ENCODE data around the gene SOX5. TPM values are rescaled to one million over a fixed set of nuclear protein-coding genes. Genes with fewer than 3 reads are reported as not detected.

SOX5 gene
- polyA plus RNA-seq, 1 experiment = 0.13 TPM

DNA sequence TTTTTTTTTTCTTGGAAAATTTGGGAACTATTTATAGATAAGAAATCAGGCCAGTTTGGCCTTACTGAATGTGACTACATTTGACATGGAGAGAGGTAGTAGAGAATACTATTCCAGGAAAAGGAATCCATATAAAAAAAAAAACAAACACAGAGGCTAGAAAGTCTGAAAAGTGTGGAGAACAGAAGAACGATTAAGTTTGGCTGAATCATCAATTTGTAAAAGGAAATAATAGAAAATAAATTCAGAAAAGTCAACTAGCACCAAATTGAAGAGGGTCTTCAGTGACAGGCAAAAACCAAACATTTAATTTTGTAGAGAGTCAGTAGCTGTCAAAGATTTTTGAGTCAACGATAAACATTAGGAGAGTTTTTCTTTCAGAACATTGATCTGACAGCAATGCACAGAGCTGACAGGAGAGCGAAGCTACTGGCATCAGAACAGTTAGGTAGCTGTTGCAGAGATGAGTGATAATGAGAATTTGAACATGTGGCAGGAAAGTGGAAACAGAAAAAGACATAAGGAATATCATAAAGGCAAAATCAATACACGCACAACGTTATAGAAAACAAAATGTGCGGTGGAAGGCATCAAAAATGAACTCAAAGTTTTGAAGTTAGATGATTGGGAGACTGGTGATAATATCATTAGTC, 241.2 kb downstream of the SOX5 start:
- CTCF ChIA-PET = no interaction called here
- Histone ChIP-seq H3K4me3 (ENCODE audit: low read depth, low read length) (no peak overlapping the region), H3K36me3 (ENCODE audit: control insufficient read depth, insufficient read depth, low read length) (no peaks in the 10 kb centered on the region), H3K27me3 (ENCODE audit: control insufficient read depth, insufficient read depth, low read length) (no peaks in the 10 kb centered on the region)
- TF ChIP-seq, protein P1, sequence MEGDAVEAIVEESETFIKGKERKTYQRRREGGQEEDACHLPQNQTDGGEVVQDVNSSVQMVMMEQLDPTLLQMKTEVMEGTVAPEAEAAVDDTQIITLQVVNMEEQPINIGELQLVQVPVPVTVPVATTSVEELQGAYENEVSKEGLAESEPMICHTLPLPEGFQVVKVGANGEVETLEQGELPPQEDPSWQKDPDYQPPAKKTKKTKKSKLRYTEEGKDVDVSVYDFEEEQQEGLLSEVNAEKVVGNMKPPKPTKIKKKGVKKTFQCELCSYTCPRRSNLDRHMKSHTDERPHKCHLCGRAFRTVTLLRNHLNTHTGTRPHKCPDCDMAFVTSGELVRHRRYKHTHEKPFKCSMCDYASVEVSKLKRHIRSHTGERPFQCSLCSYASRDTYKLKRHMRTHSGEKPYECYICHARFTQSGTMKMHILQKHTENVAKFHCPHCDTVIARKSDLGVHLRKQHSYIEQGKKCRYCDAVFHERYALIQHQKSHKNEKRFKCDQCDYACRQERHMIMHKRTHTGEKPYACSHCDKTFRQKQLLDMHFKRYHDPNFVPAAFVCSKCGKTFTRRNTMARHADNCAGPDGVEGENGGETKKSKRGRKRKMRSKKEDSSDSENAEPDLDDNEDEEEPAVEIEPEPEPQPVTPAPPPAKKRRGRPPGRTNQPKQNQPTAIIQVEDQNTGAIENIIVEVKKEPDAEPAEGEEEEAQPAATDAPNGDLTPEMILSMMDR (IDR thresholded peaks at IDR 0.05; ENCODE audit: insufficient read depth, low read depth, low read length) = no peak
- DNase-seq (ENCODE audit: low read depth) = no peak
- POLR2A ChIA-PET = no interaction called here

DNA sequence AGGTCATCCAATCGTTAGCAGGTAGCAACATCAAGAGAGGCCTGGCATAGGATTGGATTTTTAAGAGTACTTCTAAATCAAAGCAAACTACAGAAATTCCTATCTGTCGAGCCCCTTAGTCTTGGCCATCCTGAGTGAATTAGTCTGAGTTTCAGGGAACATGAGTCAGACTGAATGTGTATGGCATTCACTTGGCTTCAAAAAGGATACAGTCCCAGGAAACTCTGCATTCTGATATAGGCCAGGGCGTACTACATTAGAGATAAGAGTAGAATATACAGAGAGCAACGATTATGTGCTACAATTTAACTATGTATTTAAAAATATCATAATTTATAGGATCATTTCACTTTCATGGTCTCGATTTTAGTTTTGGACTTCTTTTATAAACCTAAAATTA, 242.2 kb downstream of the SOX5 start:
- no peak for DNase-seq (ENCODE audit: low read depth)
- Histone ChIP-seq H3K4me3 (ENCODE audit: low read depth, low read length) (no peak overlapping the region), H3K27me3 (ENCODE audit: control insufficient read depth, insufficient read depth, low read length) (no peaks in the 10 kb centered on the region), H3K36me3 (ENCODE audit: control insufficient read depth, insufficient read depth, low read length) (no peaks in the 10 kb centered on the region)
- TF ChIP-seq, protein P1 (IDR thresholded peaks at IDR 0.05; ENCODE audit: insufficient read depth, low read depth, low read length) = no peak
- ChIA-PET POLR2A (no interaction called here), CTCF (no interaction called here)

DNA sequence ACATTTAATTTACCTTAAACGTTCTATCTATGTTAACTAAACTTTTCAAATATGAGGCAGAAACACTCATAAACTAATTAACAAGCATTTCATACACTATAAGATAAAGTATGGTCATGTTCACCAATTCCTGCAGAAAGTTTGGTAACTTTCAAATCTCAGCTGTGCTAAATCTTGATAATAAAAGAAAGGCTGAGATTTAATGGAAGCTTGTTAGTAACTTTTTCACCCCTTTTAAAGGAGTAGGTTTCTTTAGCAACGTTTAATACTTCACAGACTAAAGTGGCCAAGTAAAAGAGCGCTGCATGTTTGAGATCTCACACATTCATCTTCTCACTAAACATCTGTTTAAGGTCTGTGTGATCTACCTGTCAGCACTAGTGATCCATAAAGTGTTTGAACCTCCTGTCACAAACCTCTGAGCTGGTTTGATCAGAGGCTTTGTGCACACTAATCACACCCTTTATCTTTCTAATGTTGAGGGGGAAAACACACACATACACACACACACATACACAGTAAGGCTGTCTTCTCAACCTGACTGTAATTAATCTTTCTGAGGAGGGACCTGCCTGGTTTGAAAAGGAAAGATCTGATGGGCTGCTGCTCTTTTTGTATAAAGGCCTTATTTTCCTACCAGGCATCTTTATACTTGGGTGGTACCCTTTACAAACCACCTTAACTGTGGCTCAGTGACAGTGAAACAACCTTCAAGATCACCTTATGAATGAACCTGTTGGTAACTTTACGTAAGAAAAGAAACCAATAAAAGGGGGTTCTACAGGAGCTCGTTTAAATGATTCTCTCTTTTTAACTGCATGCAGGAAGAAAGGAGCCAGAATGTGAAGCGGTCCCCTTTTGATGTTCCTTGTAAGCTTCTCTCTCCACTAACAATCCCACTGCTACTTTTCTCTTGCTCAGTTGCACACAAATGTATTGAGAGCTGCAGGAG, 244.2 kb downstream of the SOX5 start:
- Histone ChIP-seq H3K36me3 (ENCODE audit: control insufficient read depth, insufficient read depth, low read length) (no peaks in the 10 kb centered on the region), H3K27me3 (ENCODE audit: control insufficient read depth, insufficient read depth, low read length) (no peaks in the 10 kb centered on the region), H3K4me3 (ENCODE audit: low read depth, low read length) (no peak overlapping the region)
- TF ChIP-seq, protein P1 (IDR thresholded peaks at IDR 0.05; ENCODE audit: insufficient read depth, low read depth, low read length) = no peak
- ChIA-PET CTCF (no interaction called here), POLR2A (no interaction called here)
- no peak for DNase-seq (ENCODE audit: low read depth)

DNA sequence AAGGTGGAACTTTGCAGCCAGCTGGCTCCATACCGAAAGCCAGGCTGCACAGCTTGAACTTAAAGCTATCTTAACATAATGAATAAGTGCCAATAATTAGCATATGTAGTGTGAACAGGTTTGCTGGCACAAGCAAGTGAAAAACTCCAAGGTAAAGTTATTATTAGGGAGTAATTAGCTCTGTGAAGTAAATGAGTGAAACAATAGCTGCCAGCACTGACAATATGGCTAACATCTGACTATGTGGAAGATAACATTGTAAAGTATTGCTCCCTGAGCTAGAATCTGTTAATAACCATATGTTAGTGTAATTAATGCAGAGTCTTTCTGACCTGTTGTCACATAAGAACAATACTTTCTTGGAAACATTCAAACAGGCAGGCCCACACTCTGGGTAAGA, 246.4 kb downstream of the SOX5 start:
- no peaks in the 10 kb centered on the region for H3K27me3 ChIP-seq (ENCODE audit: control insufficient read depth, insufficient read depth, low read length)
- H3K36me3 ChIP-seq (ENCODE audit: control insufficient read depth, insufficient read depth, low read length) = no peaks in the 10 kb centered on the region
- H3K4me3 ChIP-seq (ENCODE audit: low read depth, low read length) = no peak overlapping the region
- POLR2A ChIA-PET = no interaction called here
- TF ChIP-seq, protein P1 (IDR thresholded peaks at IDR 0.05; ENCODE audit: insufficient read depth, low read depth, low read length) = no peak
- CTCF ChIA-PET = interaction anchor here (0.5 kb wide), 1 partner anchor 582 kb away, joined by 3 read pairs; no protein-coding TSS in a partner anchor
- no peak for DNase-seq (ENCODE audit: low read depth)

DNA sequence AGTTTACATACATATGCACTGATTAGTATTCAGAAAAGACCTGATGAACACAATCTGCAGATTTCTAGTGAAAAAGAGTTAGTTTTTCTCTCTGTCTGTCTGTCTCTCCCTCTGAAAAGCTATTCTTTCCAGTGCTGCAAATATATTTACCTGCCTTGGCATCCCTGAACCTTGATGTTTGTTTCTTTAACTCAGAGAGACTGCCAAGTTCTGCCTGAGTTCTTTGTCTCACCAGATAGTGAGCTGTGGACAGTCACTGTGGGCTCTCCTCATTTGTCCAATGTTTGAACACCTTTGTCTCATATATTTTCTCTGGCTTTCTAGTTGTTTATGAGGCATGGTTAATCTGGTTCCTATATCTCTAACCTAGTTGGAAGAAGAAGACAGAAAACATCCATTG, 250.4 kb downstream of the SOX5 start:
- H3K4me3 ChIP-seq (ENCODE audit: low read depth, low read length) = no peak overlapping the region
- TF ChIP-seq, protein P1 (IDR thresholded peaks at IDR 0.05; ENCODE audit: insufficient read depth, low read depth, low read length) = no peak
- POLR2A ChIA-PET = no interaction called here
- no peaks in the 10 kb centered on the region for H3K27me3 ChIP-seq (ENCODE audit: control insufficient read depth, insufficient read depth, low read length)
- CTCF ChIA-PET = no interaction called here
- DNase-seq (ENCODE audit: low read depth) = no peak
- no peaks in the 10 kb centered on the region for H3K36me3 ChIP-seq (ENCODE audit: control insufficient read depth, insufficient read depth, low read length)

Measured in BJ (cell line).